Effector CD8-positive, alpha-beta T cell (primary cell): ENCODE results near the gene NAT10.

Source experiments
- DNase-seq: peaks from one replicate; lab custom pipeline; 2025; lab: John Stamatoyannopoulos, UW

The NAT10 gene

GRCh38 chr11:34188181-34188580 is 82.8 kb downstream of the NAT10 start:
- DNase-seq: no peak

- DNase-seq: no peak
These were observed 83.8 kb downstream of the NAT10 start for GRCh38 chr11:34189191-34189590.

GRCh38 chr11:34190192-34191139 is 85.0 kb downstream of the NAT10 start:
- DNase-seq: no peak

GRCh38 chr11:34191578-34191977 is 86.1 kb downstream of the NAT10 start:
- DNase-seq: no peak

DNA sequence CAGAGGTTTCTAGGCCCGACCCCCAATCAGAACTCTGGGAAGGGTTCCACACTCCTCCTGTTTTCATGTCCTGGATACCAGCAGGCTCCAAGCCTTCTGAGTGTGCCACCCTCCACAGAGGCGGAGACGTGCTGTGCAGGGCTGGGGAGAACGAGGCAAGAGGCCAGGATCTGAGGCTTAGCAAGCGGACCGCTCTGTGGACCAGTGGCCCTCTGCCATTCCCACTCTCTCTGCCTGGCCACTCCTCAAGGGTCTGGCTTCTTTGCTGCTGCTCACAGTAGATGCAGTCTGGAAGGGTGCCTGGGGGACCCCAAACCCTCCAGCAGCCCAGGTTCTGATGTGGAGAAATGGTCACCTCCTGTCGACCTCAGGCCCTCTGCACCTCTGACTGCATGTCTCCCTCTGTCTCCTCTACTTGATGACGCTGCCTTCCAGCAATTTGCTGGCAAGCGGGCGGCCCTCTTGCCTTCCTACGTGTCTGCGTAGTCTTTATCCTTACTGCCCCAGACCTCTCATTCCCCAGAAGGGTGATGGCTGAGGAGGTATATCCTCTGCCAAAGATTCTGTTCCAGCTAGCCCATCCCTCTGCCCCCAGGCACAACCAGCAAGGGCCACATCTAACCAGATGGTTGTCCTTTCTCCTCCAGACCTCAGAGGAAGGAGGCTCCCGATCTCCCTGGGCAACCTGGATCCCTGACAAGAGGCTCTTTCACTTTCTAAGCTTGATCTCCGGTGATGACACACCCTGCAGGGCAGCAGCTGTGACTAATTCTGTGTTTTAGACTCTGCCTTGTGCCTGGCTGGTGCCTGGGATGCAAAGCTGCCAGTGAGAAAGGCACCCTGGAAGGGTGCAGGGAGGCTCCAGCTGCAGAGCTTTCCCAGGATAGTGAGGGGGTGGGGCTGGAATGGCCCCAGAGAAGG is 87.3 kb downstream of the NAT10 start:
- no peak for DNase-seq

DNA sequence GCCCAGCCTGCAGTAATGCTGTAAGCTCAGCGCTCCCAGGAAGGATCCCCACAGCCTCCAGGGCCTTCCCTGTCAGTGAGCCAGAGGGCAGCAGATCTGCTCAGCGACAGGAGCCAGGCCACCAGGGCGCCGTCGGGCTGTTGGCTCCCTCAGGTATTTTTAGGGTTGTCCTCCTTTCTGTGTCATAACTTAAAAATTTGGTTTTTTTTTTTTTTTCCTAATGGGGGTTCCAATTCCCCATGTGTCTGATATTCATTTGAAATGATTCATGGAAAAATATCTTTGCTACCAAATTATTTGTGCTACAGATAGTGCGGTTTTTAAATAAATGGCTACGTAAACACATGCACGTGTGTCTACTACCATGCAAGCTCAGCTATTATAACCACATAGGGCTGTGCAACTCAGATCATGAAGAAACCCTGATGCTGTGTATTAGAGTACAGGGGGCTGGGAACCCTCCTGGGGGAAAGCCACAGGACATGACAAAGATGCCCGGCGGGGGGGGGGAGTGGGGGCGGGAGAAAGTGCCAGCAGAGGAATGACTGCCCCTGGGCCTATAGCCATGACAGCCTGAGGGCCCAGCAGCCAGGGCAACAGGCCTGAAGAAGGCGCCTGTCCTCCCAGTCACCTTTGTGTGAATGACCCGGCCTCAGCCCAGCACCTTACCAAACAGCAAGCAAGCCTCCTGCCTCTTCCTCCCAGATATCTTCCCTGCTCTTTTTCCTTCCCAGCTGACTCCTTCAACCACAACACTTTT is 89.3 kb downstream of the NAT10 start:
- DNase-seq: no peak
